K562 (cell line): Measurements from ENCODE around the gene HGS. TPM values are rescaled to one million over a fixed set of nuclear protein-coding genes. Genes with fewer than 3 reads are reported as not detected.

Source experiments
- ATAC-seq: fragments of 200-7000 bp; cut with Tn5 transposase; 3 replicates; pipeline ENCODE4 v1.9.1; 2020; ENCODE audit warnings: moderate library complexity
- BruUV-seq: library from RNA; stranded (reverse); fragments of 400-500 nt; replicated peaks from 2 replicates; lab custom pipeline; 2021; lab: Mats Ljungman, UMichigan
- CTCF ChIA-PET: fragments of 300-600 bp; formaldehyde crosslinking; extraction: SDS; loops from one replicate; lab custom pipeline; 2021; ENCODE audit warnings: low intra/inter-chr PET ratio; lab: Yijun Ruan, JAX
- POLR2A ChIA-PET: fragments of 300-600, 350-650 bp; sonication (Branson Sonifier 250); formaldehyde crosslinking; extraction: SDS; loops from one replicate; lab custom pipeline; 2021; ENCODE audit warnings: antibody characterized with exemption, inconsistent platforms; lab: Yijun Ruan, JAX
- DNase-seq, 4 experiments: peaks; one replicate each; pipeline versions ENCODE4 v3.0.0 to v3.0.0-alpha.2; 2011 to 2018; ENCODE audit warnings: low spot score in 3 of 4, mixed read lengths in 3 of 4; ENCODE audit errors: extremely low read depth in 1 of 4
- FAIRE-seq: peaks from 2 replicates; lab custom pipeline; 2011; peaks lifted over from hg19 to GRCh38; lab: Jason Lieb, UNC
- H2AFZ ChIP-seq: 2 replicates; pipeline ENCODE4 v1.6.0; 2011; ENCODE audit warnings: low read depth, low read length, control low read depth, inconsistent platforms
- H3K27ac ChIP-seq: fragments of 200-600 bp; 3 replicates; pipeline ENCODE4 v1.8.0; 2011; ENCODE audit warnings: low read depth, mild to moderate bottlenecking, control low read depth, inconsistent platforms, low read length, moderate library complexity, mixed read lengths; ENCODE audit errors: extremely low read depth
- H3K27me3 ChIP-seq, 2 experiments: fragments of 300-600 bp in 1 of 2; 2 replicates in 1 of 2; 3 replicates in 1 of 2; pipeline versions ENCODE4 v1.6.0 to v1.8.0; 2011; ENCODE audit warnings: inconsistent platforms in 2 of 2, low read length in 2 of 2, mild to moderate bottlenecking in 1 of 2, mixed read lengths in 1 of 2, moderate library complexity in 1 of 2; ENCODE audit not compliant: control insufficient read depth in 2 of 2, insufficient read depth in 2 of 2
- H3K36me3 ChIP-seq: fragments of 300-600 bp; 3 replicates; pipeline ENCODE4 v1.8.0; 2011; ENCODE audit warnings: mild to moderate bottlenecking, low read length, inconsistent platforms; ENCODE audit not compliant: control insufficient read depth, insufficient read depth
- H3K4me1 ChIP-seq, 2 experiments: fragments of 200-600 bp in 1 of 2; replicated peaks in 1 of 2; 2 replicates in 1 of 2; 3 replicates in 1 of 2; pipeline versions ENCODE4 v1.5.1 to v1.8.0; 2011; ENCODE audit warnings: inconsistent platforms in 2 of 2, low read length in 2 of 2, mild to moderate bottlenecking in 1 of 2, mixed read lengths in 1 of 2, moderate library complexity in 1 of 2; ENCODE audit not compliant: control insufficient read depth in 2 of 2, insufficient read depth in 2 of 2
- H3K4me2 ChIP-seq: 2 replicates; pipeline ENCODE4 v1.6.1; 2011; ENCODE audit warnings: low read length, control low read depth, inconsistent platforms, mixed read lengths; ENCODE audit not compliant: insufficient read depth
- H3K4me3 ChIP-seq: fragments of 200-600 bp; sonication (generic), shearing (Covaris generic); 2 replicates; pipeline ENCODE4 v1.5.1; 2016; ENCODE audit warnings: control low read depth, inconsistent platforms
- H3K79me2 ChIP-seq: fragments of 200-600 bp; 3 replicates; pipeline ENCODE4 v1.8.0; 2011; ENCODE audit warnings: low read length, inconsistent platforms; ENCODE audit not compliant: control insufficient read depth, insufficient read depth
- H3K9ac ChIP-seq, 2 experiments: 2 replicates each; pipeline versions ENCODE4 v1.6.0 to v1.6.1; 2011; ENCODE audit warnings: low read depth in 2 of 2, low read length in 2 of 2, control low read depth in 1 of 2, inconsistent platforms in 1 of 2, mild to moderate bottlenecking in 1 of 2, mixed read lengths in 1 of 2; ENCODE audit not compliant: insufficient read depth in 1 of 2
- H3K9me1 ChIP-seq: one replicate; pipeline ENCODE4 v1.6.0; 2011; ENCODE audit warnings: inconsistent platforms, mild to moderate bottlenecking, low read length, moderate library complexity; ENCODE audit not compliant: control insufficient read depth, insufficient read depth
- H3K9me3 ChIP-seq: replicated peaks from 2 replicates; pipeline ENCODE4 v1.5.1; 2011; ENCODE audit warnings: low read depth, low read length, inconsistent platforms; ENCODE audit not compliant: control insufficient read depth, insufficient read depth
- H4K20me1 ChIP-seq: replicated peaks from 2 replicates; pipeline ENCODE4 v1.6.1; 2011; ENCODE audit warnings: low read length, inconsistent platforms, mixed read lengths; ENCODE audit not compliant: control insufficient read depth, insufficient read depth
- CHD4 ChIP-seq: fragments of 200-600 bp; sonication (generic); IDR thresholded peaks from 3 replicates; pipeline ENCODE4 v1.6.1; 2012; ENCODE audit warnings: low read depth, mild to moderate bottlenecking, mixed read lengths, low read length, inconsistent platforms; ENCODE audit not compliant: insufficient read depth, insufficient replicate concordance, poor library complexity, severe bottlenecking
- DDX20 ChIP-seq: fragments of 450-650 bp; IDR thresholded peaks from 2 replicates; pipeline ENCODE4 v1.6.1; 2016; ENCODE audit warnings: missing genetic modification characterization, low read depth, mild to moderate bottlenecking, missing compliant biosample characterization, moderate library complexity
- DPF2 ChIP-seq: fragments of 450-650 bp; IDR thresholded peaks from 2 replicates; pipeline ENCODE4 v1.6.1; 2016
- ELF1 ChIP-seq: fragments of 200-800 bp; sonication (Bioruptor generic); IDR thresholded peaks from 2 replicates; pipeline ENCODE4 v1.6.1; 2016; ENCODE audit warnings: missing genetic modification characterization, missing compliant biosample characterization
- HDAC8 ChIP-seq: fragments of 450-650 bp; IDR thresholded peaks from 2 replicates; pipeline ENCODE4 v1.6.1; 2016; ENCODE audit warnings: mild to moderate bottlenecking, missing genetic modification characterization, moderate library complexity, missing compliant biosample characterization
- MEIS2 ChIP-seq: fragments of 450-650 bp; IDR thresholded peaks from 2 replicates; pipeline ENCODE4 v1.6.1; 2014; ENCODE audit warnings: mild to moderate bottlenecking; ENCODE audit not compliant: partially characterized antibody
- POLR2G ChIP-seq: fragments of 200-400 bp; formaldehyde crosslinking; IDR thresholded peaks from 2 replicates; pipeline ENCODE4 v1.6.1; 2017; ENCODE audit warnings: low read depth, mild to moderate bottlenecking, antibody characterized with exemption, low read length, moderate library complexity
- RBFOX2 ChIP-seq: fragments of 200-400 bp; formaldehyde crosslinking; IDR thresholded peaks from 2 replicates; pipeline ENCODE4 v1.6.1; 2017; ENCODE audit warnings: low read depth, mild to moderate bottlenecking, low read length, moderate library complexity
- RBM17 ChIP-seq: fragments of 200-400 bp; formaldehyde crosslinking; IDR thresholded peaks from 2 replicates; pipeline ENCODE4 v1.6.1; 2017; ENCODE audit warnings: low read depth, mild to moderate bottlenecking, low read length, borderline replicate concordance
- SP2 ChIP-seq: IDR thresholded peaks from 2 replicates; pipeline ENCODE4 v1.6.1; 2011; ENCODE audit warnings: mild to moderate bottlenecking, low read depth, low read length, moderate library complexity; ENCODE audit not compliant: poor library complexity, severe bottlenecking; ENCODE audit errors: extremely low read depth
- SUPT5H ChIP-seq: fragments of 450-650 bp; IDR thresholded peaks from 2 replicates; pipeline ENCODE4 v1.6.1; 2016
- TEAD1 ChIP-seq, 2 experiments: fragments of 450-650 bp in 1 of 2; sonication (generic) in 1 of 2; formaldehyde crosslinking; IDR thresholded peaks; 2 replicates each; pipeline versions ENCODE4 v1.4.0 to v1.8.0; 2020 to 2022; ENCODE audit warnings: mild to moderate bottlenecking in 2 of 2, missing genetic modification reagents in 1 of 2
- ZNF143 ChIP-seq: sonication (generic); formaldehyde crosslinking; IDR thresholded peaks from 2 replicates; pipeline ENCODE4 v1.9.0; 2022; ENCODE audit warnings: mild to moderate bottlenecking, missing genetic modification reagents
- WGBS: fragments of 100-300 bp; shearing (Covaris generic); methylation state at CpG from one replicate; pipeline ENCODE4 v1.1.6; 2016; ENCODE audit warnings: low coverage, mixed read lengths; ENCODE audit not compliant: insufficient coverage; ENCODE audit errors: missing lambda C conversion rate; 5-methylcytosine and 5-hydroxymethylcytosine counted together
- in situ Hi-C: fragments of 300-500 bp; cut with MboI; formaldehyde crosslinking; loops from 4 replicates; pipeline ENCODE4 v1.15.0; 2018; ENCODE audit warnings: inconsistent platforms, mixed read lengths
- intact Hi-C: fragments of 100-400 bp; cut with micrococcal nuclease; formaldehyde crosslinking; loops from 2 replicates; pipeline ENCODE4 v1.14.2; 2022
- polyA plus RNA-seq, 8 experiments: library from polyadenylated mRNA; depleted of rRNA in 4 of 8; stranded (reverse) in 5 of 8; unstranded in 3 of 8; fragments of >200 nt; fragmentation: Nextera tagmentation in 2 of 8; fragmentation: Illumina TruSeq in 1 of 8; extraction: Ambion mirVana in 2 of 8; extraction: Trizol in 1 of 8; gene quantifications; 2 replicates each; pipeline versions ENCODE4 v1.2.1 to v1.2.3, GENCODE V29; 2011 to 2014; ENCODE audit warnings: inconsistent platforms in 1 of 8, missing spikeins in 1 of 8
- total RNA-seq, 7 experiments: library from RNA; depleted of rRNA in 6 of 7; stranded (reverse); fragments of >200 nt in 6 of 7; fragmentation: Illumina TruSeq in 2 of 7; extraction: Trizol in 2 of 7; gene quantifications; 2 replicates each; pipeline versions ENCODE4 v1.2.1 to v1.2.3, GENCODE V29; 2011 to 2021; ENCODE audit warnings: low replicate concordance in 1 of 7
- TF ChIP-seq, protein P1 (sequence below): fragments of 250-450 bp; sonication (Bioruptor Pico); IDR thresholded peaks from 2 replicates; pipeline ENCODE4 v1.5.1; 2021; ENCODE audit warnings: mild to moderate bottlenecking
- TF ChIP-seq, protein P2 (sequence below): fragments of 250-450 bp; sonication (Bioruptor Pico); IDR thresholded peaks from 2 replicates; pipeline ENCODE4 v1.5.0; 2021; ENCODE audit warnings: mild to moderate bottlenecking, moderate library complexity

HGS gene
- total and polyA plus RNA-seq, 9 of the 15 experiments (the other 6 are each of a cell fraction or from before 2014, with no cell fraction given) = 3.9 to 176 (median 77.1) TPM

- peaks cover 10% of the 10 kb centered on the region; the same call in 1 of the 2 replicates for H4K20me1 ChIP-seq
- H3K9me3 ChIP-seq = no peaks in the 10 kb centered on the region
- no peak overlapping the region; a peak in 1 of 4 replicates for H3K9ac ChIP-seq
- no peaks in the 10 kb centered on the region for H3K27me3 ChIP-seq
- no peak for FAIRE-seq
- H3K4me1 ChIP-seq = peaks cover 1 to 68% of the 10 kb centered on the region in 2 experiments; a peak in 4 of 5 replicates
- peaks cover 17% of the 10 kb centered on the region for H3K79me2 ChIP-seq
- no peak for DNase-seq
- no TSS peak for BruUV-seq
- 0 out of 2 replicates have a peak, but pooled peaks have one; percentile 15 for TF ChIP-seq RBFOX2
- no peak for TF ChIP-seq SUPT5H
- no peak for TF ChIP-seq CHD4
- no peak for TF ChIP-seq HDAC8 (tag)
- TF ChIP-seq ELF1 (tag) = no peak
- no peak for TF ChIP-seq RBM17
- TF ChIP-seq, protein P1, sequence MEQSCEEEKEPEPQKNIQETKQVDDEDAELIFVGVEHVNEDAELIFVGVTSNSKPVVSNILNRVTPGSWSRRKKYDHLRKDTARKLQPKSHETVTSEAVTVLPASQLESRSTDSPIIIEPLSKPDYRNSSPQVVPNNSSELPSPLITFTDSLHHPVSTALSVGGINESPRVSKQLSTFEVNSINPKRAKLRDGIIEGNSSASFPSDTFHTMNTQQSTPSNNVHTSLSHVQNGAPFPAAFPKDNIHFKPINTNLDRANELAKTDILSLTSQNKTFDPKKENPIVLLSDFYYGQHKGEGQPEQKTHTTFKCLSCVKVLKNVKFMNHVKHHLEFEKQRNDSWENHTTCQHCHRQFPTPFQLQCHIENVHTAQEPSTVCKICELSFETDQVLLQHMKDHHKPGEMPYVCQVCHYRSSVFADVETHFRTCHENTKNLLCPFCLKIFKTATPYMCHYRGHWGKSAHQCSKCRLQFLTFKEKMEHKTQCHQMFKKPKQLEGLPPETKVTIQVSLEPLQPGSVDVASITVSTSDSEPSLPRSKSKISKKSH = no peak
- TF ChIP-seq MEIS2 = no peak
- no peak for TF ChIP-seq ZNF143
- no peak for TF ChIP-seq SP2
- no peak for TF ChIP-seq TEAD1 (CRISPR knock-in tag; IDR thresholded peaks at IDR 0.05)
- TF ChIP-seq DPF2 = no peak
- TF ChIP-seq, protein P2, sequence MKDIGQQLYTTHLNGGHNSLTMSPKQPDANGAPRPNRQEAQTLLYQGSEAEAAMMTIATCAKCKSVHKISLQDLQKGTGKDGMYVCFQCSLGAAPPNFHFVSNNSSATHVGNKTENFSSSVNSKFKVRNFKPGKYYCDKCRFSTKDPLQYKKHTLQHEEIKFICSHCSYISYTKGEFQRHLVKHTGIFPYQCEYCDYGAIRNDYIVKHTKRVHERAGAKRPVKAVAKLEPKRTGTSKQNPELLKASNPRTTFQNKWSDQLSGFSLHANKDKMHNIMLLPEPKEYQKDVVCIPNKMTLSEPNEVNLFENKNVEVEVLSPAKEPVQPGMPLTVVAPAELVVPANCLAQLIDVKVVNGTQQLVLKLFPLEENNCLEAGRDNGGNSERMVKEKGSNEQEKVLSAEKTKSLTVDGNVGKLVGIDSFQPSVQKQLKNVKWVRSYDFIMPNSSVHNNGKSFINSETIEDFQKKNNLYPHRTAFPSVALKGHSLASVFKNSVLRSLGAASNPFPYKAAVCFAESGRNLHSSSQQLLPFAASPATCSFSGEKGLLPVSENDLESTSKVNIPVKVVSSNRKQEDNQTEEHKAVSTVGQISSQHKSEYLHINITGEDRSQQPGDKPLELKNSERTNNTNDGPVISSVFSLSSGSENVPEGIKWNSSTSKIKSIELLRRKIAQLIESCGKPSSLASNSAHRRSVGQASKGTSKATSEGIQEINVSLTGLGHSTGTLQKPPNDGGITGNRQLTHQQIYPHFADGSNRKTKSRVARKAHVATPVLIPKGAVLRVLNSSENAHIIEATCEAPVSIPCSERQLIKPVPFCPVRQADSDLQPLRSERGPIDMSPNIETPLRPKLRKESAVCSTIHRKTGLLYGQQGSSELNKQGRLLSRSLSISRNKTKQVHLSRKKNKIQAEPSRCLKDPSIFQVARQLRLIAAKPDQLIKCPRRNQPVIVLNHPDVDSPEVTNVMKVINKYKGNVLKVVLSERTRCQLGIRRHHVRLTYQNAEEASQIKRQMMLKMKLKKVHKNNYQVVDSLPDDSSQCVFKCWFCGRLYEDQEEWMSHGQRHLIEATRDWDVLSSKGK (CRISPR knock-in tag) = no peak
- peak; percentile 43; the same call in 1 of the 2 replicates for TF ChIP-seq POLR2G
- no peak for TF ChIP-seq DDX20 (tag)
- in situ Hi-C loops = no loop called here
- ChIA-PET CTCF (no interaction called here), POLR2A (interaction anchor here (1.2 to 4.7 kb wide), 3 partner anchors 10 to 169 kb away, joined by 3 to 41 read pairs (median 5); partner anchors contain the start of gene MRPL12)
- no peak for ATAC-seq
- no peak overlapping the region for H2AFZ ChIP-seq
- WGBS = 95% methylated on average over 13 of the region's 17 CpGs
- intact Hi-C loops = no loop called here
- H3K27ac ChIP-seq = no peak overlapping the region
- H3K4me3 ChIP-seq = no peak overlapping the region
- no peak overlapping the region for H3K4me2 ChIP-seq
- peaks cover 5% of the 10 kb centered on the region for H3K9me1 ChIP-seq
- H3K36me3 ChIP-seq = peaks cover 100% of the 10 kb centered on the region; the same call in 2 of the 3 replicates
Observed at GRCh38 chr17:81690549-81690948, 6.7 kb downstream of the HGS start.
